Lower leg skin (tissue), 3 donors: ENCODE measurements around the gene GH1.
"Not testable (repeated sequence)": the region's sequence is repeated elsewhere in the genome, so short reads cannot be mapped to it uniquely, and the experiment has no call there.

Experiments
- POLR2A ChIP-seq, 2 donors: fragments of 450-650 bp; IDR thresholded peaks; one replicate each; pipeline ENCODE4 v1.6.1; 2016 to 2017; ENCODE audit warnings: antibody characterized with exemption in 2 of 2, mild to moderate bottlenecking in 1 of 2, moderate library complexity in 1 of 2
- TF ChIP-seq, protein P1 (sequence below), 3 donors: fragments of 450-650 bp; IDR thresholded peaks; one replicate each; pipeline ENCODE4 v1.5.1; 2016; ENCODE audit warnings: antibody characterized with exemption in 3 of 3, mild to moderate bottlenecking in 3 of 3, moderate library complexity in 2 of 3

DNA sequence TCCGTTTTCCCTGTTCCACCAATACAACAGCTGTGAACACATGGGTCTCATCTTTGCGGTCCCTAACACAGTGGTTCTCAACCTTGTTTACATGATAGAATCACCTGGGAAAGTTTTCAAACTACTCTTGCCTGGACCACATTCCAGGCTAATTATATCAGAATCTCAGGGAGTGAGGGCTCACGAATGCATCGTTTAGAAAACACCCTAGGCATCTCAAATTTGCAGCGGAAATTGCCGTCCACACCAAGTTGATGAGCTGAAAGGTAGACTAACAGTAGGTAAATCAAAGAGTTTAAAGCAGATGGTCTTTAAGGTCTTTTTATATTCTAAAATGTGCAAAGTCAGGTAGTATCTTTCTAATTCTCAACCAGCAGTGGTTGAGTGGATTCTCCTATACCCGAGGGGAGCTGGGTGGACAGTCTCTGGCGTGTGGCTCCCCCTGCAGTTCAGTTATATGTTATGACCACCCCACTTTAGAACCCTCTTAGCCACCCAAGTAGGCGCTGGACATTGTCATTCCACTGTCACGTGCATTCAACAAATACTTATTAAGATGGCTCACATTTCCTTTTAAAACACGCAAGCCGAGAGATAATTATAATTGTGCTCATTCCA is 11.4 kb downstream of the GH1 start:
- TF ChIP-seq POLR2A (IDR thresholded peaks at IDR 0.05), result not testable (repeated sequence)
- TF ChIP-seq, protein P1, sequence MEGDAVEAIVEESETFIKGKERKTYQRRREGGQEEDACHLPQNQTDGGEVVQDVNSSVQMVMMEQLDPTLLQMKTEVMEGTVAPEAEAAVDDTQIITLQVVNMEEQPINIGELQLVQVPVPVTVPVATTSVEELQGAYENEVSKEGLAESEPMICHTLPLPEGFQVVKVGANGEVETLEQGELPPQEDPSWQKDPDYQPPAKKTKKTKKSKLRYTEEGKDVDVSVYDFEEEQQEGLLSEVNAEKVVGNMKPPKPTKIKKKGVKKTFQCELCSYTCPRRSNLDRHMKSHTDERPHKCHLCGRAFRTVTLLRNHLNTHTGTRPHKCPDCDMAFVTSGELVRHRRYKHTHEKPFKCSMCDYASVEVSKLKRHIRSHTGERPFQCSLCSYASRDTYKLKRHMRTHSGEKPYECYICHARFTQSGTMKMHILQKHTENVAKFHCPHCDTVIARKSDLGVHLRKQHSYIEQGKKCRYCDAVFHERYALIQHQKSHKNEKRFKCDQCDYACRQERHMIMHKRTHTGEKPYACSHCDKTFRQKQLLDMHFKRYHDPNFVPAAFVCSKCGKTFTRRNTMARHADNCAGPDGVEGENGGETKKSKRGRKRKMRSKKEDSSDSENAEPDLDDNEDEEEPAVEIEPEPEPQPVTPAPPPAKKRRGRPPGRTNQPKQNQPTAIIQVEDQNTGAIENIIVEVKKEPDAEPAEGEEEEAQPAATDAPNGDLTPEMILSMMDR (IDR thresholded peaks at IDR 0.05), result not testable (repeated sequence)
